Measurements from ENCODE around the gene IMMP2L. TPM values are rescaled to one million over a fixed set of nuclear protein-coding genes. Genes with fewer than 3 reads are reported as not detected.

IMMP2L gene
- total and polyA plus RNA-seq, 2 of the 13 experiments (the other 11 are each of a cell fraction or from before 2014, with no cell fraction given) = 7.8 to 16.9 TPM

DNA sequence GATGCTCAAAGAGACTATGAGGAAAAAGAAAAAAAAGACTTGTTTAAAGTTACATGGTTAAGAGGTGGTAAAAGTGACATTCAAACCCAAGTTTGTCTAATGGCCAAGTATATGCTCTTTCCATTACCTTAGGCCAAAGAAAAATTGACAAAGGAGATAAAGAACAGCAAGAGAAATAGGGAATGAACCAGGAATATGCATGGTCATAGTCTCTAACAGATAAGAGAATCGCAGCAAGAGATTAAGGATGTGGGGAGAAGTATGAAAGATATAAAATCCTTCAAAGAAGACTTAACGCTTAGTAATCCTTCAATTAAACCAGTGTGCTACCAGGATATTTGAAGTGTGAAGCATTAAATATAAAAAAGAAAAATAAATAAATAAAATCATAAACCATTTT is 494.6 kb downstream of the IMMP2L start:
- peaks cover 9% of the 10 kb centered on the region for H3K4me1 ChIP-seq (ENCODE audit: insufficient read depth, low read length)
- ChIA-PET POLR2A (no interaction called here), CTCF (ENCODE audit: low intra/inter-chr PET ratio, low total read pairs) (no interaction called here)
- DNase-seq (ENCODE audit: low spot score) (no peak), ATAC-seq (no peak), FAIRE-seq (no peak)
- H3K27me3 ChIP-seq (ENCODE audit: control insufficient read depth in 1 of 2, insufficient read depth in 2 of 2, low read length in 2 of 2) = no peaks in the 10 kb centered on the region
- H2AFZ ChIP-seq (ENCODE audit: low read length) = no peak overlapping the region
- peaks cover 22% of the 10 kb centered on the region for H3K9me3 ChIP-seq (ENCODE audit: low read length)
- no peak overlapping the region for H3K4me3 ChIP-seq (replicated peaks in 1 of 3; ENCODE audit: insufficient read depth in 1 of 3, low read depth in 2 of 3, low read length in 3 of 3)
- intact Hi-C loops (cut with micrococcal nuclease; ENCODE audit: unreplicated experiment) = no loop called here
- no peaks in the 10 kb centered on the region for H3K36me3 ChIP-seq (replicated peaks in 1 of 2; ENCODE audit: control insufficient read depth in 1 of 2, insufficient read depth in 2 of 2, low read length in 2 of 2)
- H3K9ac ChIP-seq (ENCODE audit: insufficient read depth, low read depth, low read length) = no peak overlapping the region
- no peak overlapping the region for H3K27ac ChIP-seq (ENCODE audit: extremely low read length, insufficient read depth, low read length)
- no peak overlapping the region for H3K4me2 ChIP-seq (ENCODE audit: low read depth, low read length)
- in situ Hi-C loops (cut with HindIII; ENCODE audit: extremely low pct_ligation_motif_present, low pct_unique_long_range_greater_than_20kb) = no loop called here
- WGBS (ENCODE audit: low lambda C conversion rate) = 95% methylated on average over 2 of the region's 2 CpGs
- no TSS peak for BruUV-seq (replicated peaks)
- TF ChIP-seq RBAK (CRISPR knock-in tag; IDR thresholded peaks at IDR 0.05) (no peak), ZFP1 (CRISPR knock-in tag; IDR thresholded peaks at IDR 0.05) (no peak), MAF1 (CRISPR knock-in tag; IDR thresholded peaks at IDR 0.05; ENCODE audit: borderline replicate concordance) (no peak), ETV5 (CRISPR knock-in tag; IDR thresholded peaks at IDR 0.05; ENCODE audit: borderline replicate concordance) (no peak), ISL2 (CRISPR knock-in tag; IDR thresholded peaks at IDR 0.05) (no peak), RBM39 (IDR thresholded peaks at IDR 0.05; ENCODE audit: low read depth, low read length, poor library complexity, severe bottlenecking) (no peak), ZNF224 (CRISPR knock-in tag; IDR thresholded peaks at IDR 0.05) (no peak), SIN3A (IDR thresholded peaks at IDR 0.05; ENCODE audit: borderline replicate concordance, low read depth, low read length) (no peak), RELA (CRISPR knock-in tag; IDR thresholded peaks at IDR 0.05) (no peak), ZNF570 (CRISPR knock-in tag; IDR thresholded peaks at IDR 0.05; ENCODE audit: borderline replicate concordance) (no peak), RAD51 (IDR thresholded peaks at IDR 0.05; ENCODE audit: borderline replicate concordance) (no peak), EEA1 (CRISPR knock-in tag; IDR thresholded peaks at IDR 0.05; ENCODE audit: borderline replicate concordance) (no peak), KDM6A (CRISPR knock-in tag; IDR thresholded peaks at IDR 0.05; ENCODE audit: low read depth) (no peak), ZMYM3 (CRISPR knock-in tag; IDR thresholded peaks at IDR 0.05) (no peak)
- TF ChIP-seq, protein P1, sequence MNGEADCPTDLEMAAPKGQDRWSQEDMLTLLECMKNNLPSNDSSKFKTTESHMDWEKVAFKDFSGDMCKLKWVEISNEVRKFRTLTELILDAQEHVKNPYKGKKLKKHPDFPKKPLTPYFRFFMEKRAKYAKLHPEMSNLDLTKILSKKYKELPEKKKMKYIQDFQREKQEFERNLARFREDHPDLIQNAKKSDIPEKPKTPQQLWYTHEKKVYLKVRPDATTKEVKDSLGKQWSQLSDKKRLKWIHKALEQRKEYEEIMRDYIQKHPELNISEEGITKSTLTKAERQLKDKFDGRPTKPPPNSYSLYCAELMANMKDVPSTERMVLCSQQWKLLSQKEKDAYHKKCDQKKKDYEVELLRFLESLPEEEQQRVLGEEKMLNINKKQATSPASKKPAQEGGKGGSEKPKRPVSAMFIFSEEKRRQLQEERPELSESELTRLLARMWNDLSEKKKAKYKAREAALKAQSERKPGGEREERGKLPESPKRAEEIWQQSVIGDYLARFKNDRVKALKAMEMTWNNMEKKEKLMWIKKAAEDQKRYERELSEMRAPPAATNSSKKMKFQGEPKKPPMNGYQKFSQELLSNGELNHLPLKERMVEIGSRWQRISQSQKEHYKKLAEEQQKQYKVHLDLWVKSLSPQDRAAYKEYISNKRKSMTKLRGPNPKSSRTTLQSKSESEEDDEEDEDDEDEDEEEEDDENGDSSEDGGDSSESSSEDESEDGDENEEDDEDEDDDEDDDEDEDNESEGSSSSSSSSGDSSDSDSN (CRISPR knock-in tag; IDR thresholded peaks at IDR 0.05) = no peak
- TF ChIP-seq, protein P2, sequence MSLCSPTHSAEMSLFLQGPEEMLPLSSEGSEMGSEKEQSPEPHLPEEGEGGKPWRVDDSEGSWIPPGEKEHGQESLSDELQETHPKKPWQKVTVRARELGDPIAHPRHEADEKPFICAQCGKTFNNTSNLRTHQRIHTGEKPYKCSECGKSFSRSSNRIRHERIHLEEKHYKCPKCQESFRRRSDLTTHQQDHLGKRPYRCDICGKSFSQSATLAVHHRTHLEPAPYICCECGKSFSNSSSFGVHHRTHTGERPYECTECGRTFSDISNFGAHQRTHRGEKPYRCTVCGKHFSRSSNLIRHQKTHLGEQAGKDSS (CRISPR knock-in tag; IDR thresholded peaks at IDR 0.05; ENCODE audit: borderline replicate concordance, low read depth) = no peak
- no peaks in the 10 kb centered on the region for H4K20me1 ChIP-seq (ENCODE audit: insufficient read depth, low read length)
- H3K79me2 ChIP-seq (ENCODE audit: insufficient read depth, low read length) = no peaks in the 10 kb centered on the region

Data from HepG2 (cell line).